Peyer's patch (tissue), 4 donors: ENCODE measurements around the gene PPFIBP2.

Experiments used
- CTCF ChIP-seq, 6 experiments: fragments of 450-650 bp in 4 of 6; fragments of 200-600 bp in 2 of 6; sonication (generic) in 1 of 6; IDR thresholded peaks; one replicate each; pipeline ENCODE4 v1.5.1; 2017 to 2019; ENCODE audit warnings: antibody characterized with exemption in 6 of 6, mild to moderate bottlenecking in 3 of 6, moderate library complexity in 1 of 6
- POLR2A ChIP-seq, 2 donors: fragments of 450-650 bp; IDR thresholded peaks; one replicate each; pipeline ENCODE4 v1.5.1; 2017; ENCODE audit warnings: antibody characterized with exemption in 2 of 2, mild to moderate bottlenecking in 2 of 2, moderate library complexity in 2 of 2

GRCh38 chr11:7668464-7668863 is 154.7 kb downstream of the PPFIBP2 start:
- TF ChIP-seq CTCF (IDR thresholded peaks at IDR 0.05) (no peak), POLR2A (IDR thresholded peaks at IDR 0.05) (no peak)
